Tibial nerve (tissue), 3 donors: Measurements from ENCODE around the gene RBM25.

Experiments used
- POLR2A ChIP-seq, 2 donors: fragments of 450-650 bp; IDR thresholded peaks; one replicate each; pipeline ENCODE4 v1.6.1; 2017; ENCODE audit warnings: antibody characterized with exemption in 2 of 2, mild to moderate bottlenecking in 2 of 2, moderate library complexity in 2 of 2
- TF ChIP-seq, protein P1 (sequence below), 5 experiments: fragments of 200-600 bp in 3 of 5; fragments of 450-650 bp in 2 of 5; sonication (generic) in 3 of 5; IDR thresholded peaks; one replicate each; pipeline ENCODE4 v1.5.1; 2016 to 2019; ENCODE audit warnings: antibody characterized with exemption in 5 of 5, mild to moderate bottlenecking in 3 of 5, moderate library complexity in 2 of 5

DNA sequence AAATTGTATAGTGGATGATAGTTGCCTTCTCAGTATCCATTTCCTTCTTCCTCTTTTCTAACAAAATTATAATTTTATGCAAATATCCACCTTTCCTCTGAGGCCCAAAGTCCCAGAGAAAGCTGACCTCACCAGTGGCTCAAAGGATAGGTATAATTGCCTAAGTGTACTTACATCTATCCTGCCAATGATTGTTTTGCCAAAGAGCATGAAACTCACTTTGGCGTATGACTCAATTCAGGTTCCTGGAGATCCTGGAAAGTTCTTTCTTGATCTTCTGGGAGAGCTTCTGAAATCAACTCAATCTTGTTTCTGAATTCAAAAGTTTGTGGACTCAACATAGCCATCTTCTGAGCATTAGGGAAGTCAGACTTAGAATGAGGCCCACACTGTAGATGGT is 10.5 kb upstream of the RBM25 start:
- TF ChIP-seq, protein P1, sequence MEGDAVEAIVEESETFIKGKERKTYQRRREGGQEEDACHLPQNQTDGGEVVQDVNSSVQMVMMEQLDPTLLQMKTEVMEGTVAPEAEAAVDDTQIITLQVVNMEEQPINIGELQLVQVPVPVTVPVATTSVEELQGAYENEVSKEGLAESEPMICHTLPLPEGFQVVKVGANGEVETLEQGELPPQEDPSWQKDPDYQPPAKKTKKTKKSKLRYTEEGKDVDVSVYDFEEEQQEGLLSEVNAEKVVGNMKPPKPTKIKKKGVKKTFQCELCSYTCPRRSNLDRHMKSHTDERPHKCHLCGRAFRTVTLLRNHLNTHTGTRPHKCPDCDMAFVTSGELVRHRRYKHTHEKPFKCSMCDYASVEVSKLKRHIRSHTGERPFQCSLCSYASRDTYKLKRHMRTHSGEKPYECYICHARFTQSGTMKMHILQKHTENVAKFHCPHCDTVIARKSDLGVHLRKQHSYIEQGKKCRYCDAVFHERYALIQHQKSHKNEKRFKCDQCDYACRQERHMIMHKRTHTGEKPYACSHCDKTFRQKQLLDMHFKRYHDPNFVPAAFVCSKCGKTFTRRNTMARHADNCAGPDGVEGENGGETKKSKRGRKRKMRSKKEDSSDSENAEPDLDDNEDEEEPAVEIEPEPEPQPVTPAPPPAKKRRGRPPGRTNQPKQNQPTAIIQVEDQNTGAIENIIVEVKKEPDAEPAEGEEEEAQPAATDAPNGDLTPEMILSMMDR (IDR thresholded peaks at IDR 0.05): no peak
- no peak for TF ChIP-seq POLR2A (IDR thresholded peaks at IDR 0.05)
